ENCODE measurements around the gene NPL. TPM values are rescaled to one million over a fixed set of nuclear protein-coding genes. Genes with fewer than 3 reads are reported as not detected.

NPL gene
- total RNA-seq, 3 donors from 2014 or later: 8.1 to 12.5 (median 12.1) TPM

GRCh38 chr1:182839209-182840066 lies 49.9 kb downstream of the NPL start, which contains the start of gene DHX9:
Gene DHX9, plus strand, starts transcription at chr1:182839347. Its CDS starts 3,220 bp downstream, at chr1:182842567.
- Histone ChIP-seq H3K4me3 (peak within 1 kb of the TSS; percentile 67), H3K9me3 (no peaks in the 10 kb centered on the region), H3K36me3 (ENCODE audit: low read depth) (no peaks in the 10 kb centered on the region), H3K4me1 (ENCODE audit: low read depth) (peaks cover 26% of the 10 kb centered on the region)
- TF ChIP-seq, protein P1, sequence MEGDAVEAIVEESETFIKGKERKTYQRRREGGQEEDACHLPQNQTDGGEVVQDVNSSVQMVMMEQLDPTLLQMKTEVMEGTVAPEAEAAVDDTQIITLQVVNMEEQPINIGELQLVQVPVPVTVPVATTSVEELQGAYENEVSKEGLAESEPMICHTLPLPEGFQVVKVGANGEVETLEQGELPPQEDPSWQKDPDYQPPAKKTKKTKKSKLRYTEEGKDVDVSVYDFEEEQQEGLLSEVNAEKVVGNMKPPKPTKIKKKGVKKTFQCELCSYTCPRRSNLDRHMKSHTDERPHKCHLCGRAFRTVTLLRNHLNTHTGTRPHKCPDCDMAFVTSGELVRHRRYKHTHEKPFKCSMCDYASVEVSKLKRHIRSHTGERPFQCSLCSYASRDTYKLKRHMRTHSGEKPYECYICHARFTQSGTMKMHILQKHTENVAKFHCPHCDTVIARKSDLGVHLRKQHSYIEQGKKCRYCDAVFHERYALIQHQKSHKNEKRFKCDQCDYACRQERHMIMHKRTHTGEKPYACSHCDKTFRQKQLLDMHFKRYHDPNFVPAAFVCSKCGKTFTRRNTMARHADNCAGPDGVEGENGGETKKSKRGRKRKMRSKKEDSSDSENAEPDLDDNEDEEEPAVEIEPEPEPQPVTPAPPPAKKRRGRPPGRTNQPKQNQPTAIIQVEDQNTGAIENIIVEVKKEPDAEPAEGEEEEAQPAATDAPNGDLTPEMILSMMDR (IDR thresholded peaks at IDR 0.05): no peak
- intact Hi-C loops (cut with DNase I, micrococcal nuclease): no loop called here
- ATAC-seq (peak; percentile 97), DNase-seq (peak; percentile 96 to 97 (median 97))

GRCh38 chr1:182841368-182841988 lies 51.9 kb downstream of the NPL start:
- intact Hi-C loops (cut with DNase I, micrococcal nuclease): no loop called here
- Histone ChIP-seq H3K4me3 (no peak overlapping the region), H3K4me1 (ENCODE audit: low read depth) (peaks cover 26% of the 10 kb centered on the region), H3K9me3 (no peaks in the 10 kb centered on the region), H3K36me3 (ENCODE audit: low read depth) (no peaks in the 10 kb centered on the region)
- no peak for ATAC-seq
- no peak for DNase-seq
- TF ChIP-seq, protein P1 (IDR thresholded peaks at IDR 0.05): no peak

- intact Hi-C loops (cut with DNase I, micrococcal nuclease): no loop called here
- Histone ChIP-seq H3K4me1 (ENCODE audit: low read depth) (peaks cover 26% of the 10 kb centered on the region), H3K9me3 (no peaks in the 10 kb centered on the region), H3K36me3 (ENCODE audit: low read depth) (no peaks in the 10 kb centered on the region), H3K4me3 (no peak overlapping the region)
- no peak for DNase-seq
- ATAC-seq: no peak
- TF ChIP-seq, protein P1 (IDR thresholded peaks at IDR 0.05): no peak
Observed at GRCh38 chr1:182842265-182842664, 52.7 kb downstream of the NPL start.

DNA sequence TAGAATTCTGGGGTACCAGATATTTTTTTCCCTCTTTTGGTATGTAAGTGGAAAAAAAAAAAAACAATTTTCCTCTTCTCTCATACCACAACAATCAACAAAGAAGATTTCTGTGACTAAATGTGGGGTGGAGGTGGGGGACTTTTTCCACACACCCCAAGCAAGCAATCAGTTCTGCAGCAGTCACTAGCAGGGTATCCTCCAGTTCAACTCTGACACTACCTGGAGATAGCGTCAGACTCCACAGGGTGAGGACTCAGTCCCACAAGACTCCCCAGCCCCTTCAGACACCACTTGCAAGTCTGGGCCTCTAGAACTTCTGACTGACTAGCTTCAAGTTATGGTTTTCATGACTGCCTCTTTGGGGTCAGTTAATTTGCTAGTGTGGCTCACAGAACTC lies 55.8 kb downstream of the NPL start:
- Histone ChIP-seq H3K4me1 (ENCODE audit: low read depth) (peaks cover 24% of the 10 kb centered on the region), H3K9me3 (no peaks in the 10 kb centered on the region), H3K36me3 (ENCODE audit: low read depth) (no peaks in the 10 kb centered on the region), H3K4me3 (no peak overlapping the region)
- TF ChIP-seq, protein P1 (IDR thresholded peaks at IDR 0.05): no peak
- ATAC-seq (no peak), DNase-seq (no peak)
- intact Hi-C loops (cut with DNase I, micrococcal nuclease): no loop called here

DNA sequence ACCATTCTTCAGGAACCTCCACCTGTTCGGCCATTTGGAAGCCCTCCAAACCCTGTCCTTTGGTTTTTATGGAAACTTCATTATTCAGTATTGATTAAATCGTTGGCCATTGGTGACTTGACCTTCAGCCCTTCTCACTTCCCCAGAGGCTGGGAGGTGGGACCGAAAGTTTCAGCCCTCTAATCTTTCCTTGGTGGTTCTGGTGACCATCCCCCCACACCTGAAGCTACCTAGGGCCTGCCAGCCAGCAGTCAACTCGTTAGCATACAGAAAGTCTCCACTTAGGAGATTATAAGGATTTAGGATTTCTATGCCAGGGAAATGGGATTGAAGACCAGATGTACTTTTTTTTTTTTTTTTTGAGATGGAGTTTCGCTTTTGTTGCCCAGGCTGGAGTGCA lies 56.3 kb downstream of the NPL start:
- peaks cover 19% of the 10 kb centered on the region for H3K4me1 ChIP-seq (ENCODE audit: low read depth)
- no peak for ATAC-seq
- DNase-seq: no peak
- intact Hi-C loops (cut with DNase I, micrococcal nuclease): no loop called here
- no peak overlapping the region for H3K4me3 ChIP-seq
- no peaks in the 10 kb centered on the region for H3K36me3 ChIP-seq (ENCODE audit: low read depth)
- TF ChIP-seq, protein P1 (IDR thresholded peaks at IDR 0.05): no peak
- H3K9me3 ChIP-seq: no peaks in the 10 kb centered on the region

Measured in mucosa of descending colon (tissue), 3 donors.